Astrocyte (in vitro differentiated cells and primary cell): Measurements from ENCODE around the gene CDKN2AIP. TPM values are rescaled to one million over a fixed set of nuclear protein-coding genes. Genes with fewer than 3 reads are reported as not detected.

ENCODE experiments used
- DNase-seq: peaks from one replicate; pipeline ENCODE4 v3.0.0-alpha.2; 2010; ENCODE audit warnings: low read depth
- FAIRE-seq: peaks from 2 replicates; lab custom pipeline; 2011; peaks lifted over from hg19 to GRCh38; lab: Jason Lieb, UNC
- H2AFZ ChIP-seq: 2 replicates; pipeline ENCODE4 v1.6.0; 2012; ENCODE audit warnings: low read depth, low read length, inconsistent platforms
- H3K27ac ChIP-seq: 2 replicates; pipeline ENCODE4 v1.5.1; 2011; ENCODE audit warnings: low read depth, low read length, inconsistent platforms
- H3K27me3 ChIP-seq: 2 replicates; pipeline ENCODE4 v1.6.0; 2011; ENCODE audit warnings: low read length, inconsistent platforms; ENCODE audit not compliant: insufficient read depth
- H3K36me3 ChIP-seq: 2 replicates; pipeline ENCODE4 v1.5.1; 2011; ENCODE audit warnings: low read length, inconsistent platforms; ENCODE audit not compliant: insufficient read depth
- H3K4me1 ChIP-seq: 2 replicates; pipeline ENCODE4 v1.5.1; 2011; ENCODE audit warnings: low read length, inconsistent platforms; ENCODE audit not compliant: insufficient read depth
- H3K4me2 ChIP-seq: 2 replicates; pipeline ENCODE4 v1.6.0; 2012; ENCODE audit warnings: low read length, inconsistent platforms
- H3K4me3 ChIP-seq: 2 replicates; pipeline ENCODE4 v1.5.1; 2011; ENCODE audit warnings: low read depth, mild to moderate bottlenecking, low read length, inconsistent platforms; ENCODE audit not compliant: insufficient read depth
- H3K79me2 ChIP-seq: 2 replicates; pipeline ENCODE4 v1.6.0; 2012; ENCODE audit warnings: mild to moderate bottlenecking, low read length, inconsistent platforms; ENCODE audit not compliant: insufficient read depth
- H3K9ac ChIP-seq: 2 replicates; pipeline ENCODE4 v1.6.0; 2012; ENCODE audit warnings: mild to moderate bottlenecking, low read length, inconsistent platforms
- H3K9me3 ChIP-seq: 2 replicates; pipeline ENCODE4 v1.5.1; 2012; ENCODE audit warnings: low read depth, mild to moderate bottlenecking, low read length, inconsistent platforms; ENCODE audit not compliant: insufficient read depth
- H4K20me1 ChIP-seq: 2 replicates; pipeline ENCODE4 v1.6.0; 2012; ENCODE audit warnings: low read length, inconsistent platforms; ENCODE audit not compliant: insufficient read depth
- H3K27ac Mint-ChIP-seq: one replicate; pipeline ENCODE4 v1.8.0; 2021; ENCODE audit warnings: mild to moderate bottlenecking, mixed read lengths; ENCODE audit not compliant: unreplicated experiment
- H3K27me3 Mint-ChIP-seq: one replicate; pipeline ENCODE4 v1.8.0; 2021; ENCODE audit warnings: low read depth, mixed read lengths; ENCODE audit not compliant: unreplicated experiment
- H3K36me3 Mint-ChIP-seq: one replicate; pipeline ENCODE4 v1.8.0; 2021; ENCODE audit warnings: low read depth, mixed read lengths; ENCODE audit not compliant: unreplicated experiment
- H3K4me1 Mint-ChIP-seq: one replicate; pipeline ENCODE4 v1.8.0; 2021; ENCODE audit warnings: low read depth, mixed read lengths; ENCODE audit not compliant: unreplicated experiment
- H3K4me3 Mint-ChIP-seq: one replicate; pipeline ENCODE4 v1.8.0; 2021; ENCODE audit warnings: mild to moderate bottlenecking, moderate library complexity, mixed read lengths; ENCODE audit not compliant: unreplicated experiment
- H3K9me3 Mint-ChIP-seq: one replicate; pipeline ENCODE4 v1.8.0; 2021; ENCODE audit warnings: mild to moderate bottlenecking, mixed read lengths; ENCODE audit not compliant: unreplicated experiment
- EZH2 ChIP-seq: IDR thresholded peaks from 2 replicates; pipeline ENCODE4 v1.6.1; 2012; ENCODE audit warnings: mild to moderate bottlenecking, low read length, inconsistent platforms; ENCODE audit not compliant: insufficient read depth
- total RNA-seq: library from RNA; stranded (reverse); gene quantifications from 2 replicates; pipeline ENCODE4 v1.2.1, GENCODE V29; 2021
- TF ChIP-seq, protein P1 (sequence below): IDR thresholded peaks from 2 replicates; pipeline ENCODE4 v1.5.1; 2011; ENCODE audit warnings: low read depth, mild to moderate bottlenecking, inconsistent platforms, low read length, moderate library complexity; ENCODE audit not compliant: insufficient read depth

The CDKN2AIP gene
- total RNA-seq, 1 donor from 2014 or later = 11.6 TPM

- DNase-seq = no peak
- no peak for TF ChIP-seq EZH2
- TF ChIP-seq, protein P1, sequence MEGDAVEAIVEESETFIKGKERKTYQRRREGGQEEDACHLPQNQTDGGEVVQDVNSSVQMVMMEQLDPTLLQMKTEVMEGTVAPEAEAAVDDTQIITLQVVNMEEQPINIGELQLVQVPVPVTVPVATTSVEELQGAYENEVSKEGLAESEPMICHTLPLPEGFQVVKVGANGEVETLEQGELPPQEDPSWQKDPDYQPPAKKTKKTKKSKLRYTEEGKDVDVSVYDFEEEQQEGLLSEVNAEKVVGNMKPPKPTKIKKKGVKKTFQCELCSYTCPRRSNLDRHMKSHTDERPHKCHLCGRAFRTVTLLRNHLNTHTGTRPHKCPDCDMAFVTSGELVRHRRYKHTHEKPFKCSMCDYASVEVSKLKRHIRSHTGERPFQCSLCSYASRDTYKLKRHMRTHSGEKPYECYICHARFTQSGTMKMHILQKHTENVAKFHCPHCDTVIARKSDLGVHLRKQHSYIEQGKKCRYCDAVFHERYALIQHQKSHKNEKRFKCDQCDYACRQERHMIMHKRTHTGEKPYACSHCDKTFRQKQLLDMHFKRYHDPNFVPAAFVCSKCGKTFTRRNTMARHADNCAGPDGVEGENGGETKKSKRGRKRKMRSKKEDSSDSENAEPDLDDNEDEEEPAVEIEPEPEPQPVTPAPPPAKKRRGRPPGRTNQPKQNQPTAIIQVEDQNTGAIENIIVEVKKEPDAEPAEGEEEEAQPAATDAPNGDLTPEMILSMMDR = no peak
- H4K20me1 ChIP-seq = peaks cover 13% of the 10 kb centered on the region
- H3K9ac ChIP-seq = no peak overlapping the region
- H3K79me2 ChIP-seq = peaks cover 17% of the 10 kb centered on the region
- no peak overlapping the region for H3K27ac Mint-ChIP-seq
- H3K27ac ChIP-seq = no peak overlapping the region
- peaks cover 9% of the 10 kb centered on the region for H3K4me1 ChIP-seq
- H3K27me3 ChIP-seq = no peaks in the 10 kb centered on the region
- H3K9me3 Mint-ChIP-seq = no peaks in the 10 kb centered on the region
- no peak overlapping the region for H3K4me3 Mint-ChIP-seq
- peaks cover 5% of the 10 kb centered on the region for H3K9me3 ChIP-seq
- H3K4me1 Mint-ChIP-seq = peaks cover 13% of the 10 kb centered on the region
- no peaks in the 10 kb centered on the region for H3K27me3 Mint-ChIP-seq
- H3K4me3 ChIP-seq = no peak overlapping the region
- FAIRE-seq = no peak
- peaks cover 3% of the 10 kb centered on the region for H3K36me3 Mint-ChIP-seq
- peaks cover 3% of the 10 kb centered on the region for H3K36me3 ChIP-seq
- H3K4me2 ChIP-seq = no peak overlapping the region
- H2AFZ ChIP-seq = no peak overlapping the region
Observed at GRCh38 chr4:183441276-183441675, 3.2 kb upstream of the CDKN2AIP start.

- peaks cover 16% of the 10 kb centered on the region for H3K4me1 Mint-ChIP-seq
- H2AFZ ChIP-seq = peak overlapping the region; percentile 97
- H3K79me2 ChIP-seq = peaks cover 36% of the 10 kb centered on the region
- TF ChIP-seq, protein P1 = no peak
- TF ChIP-seq EZH2 = no peak
- H3K4me3 Mint-ChIP-seq = peak overlapping the region; percentile 92
- no peaks in the 10 kb centered on the region for H3K9me3 ChIP-seq
- peaks cover 21% of the 10 kb centered on the region for H3K4me1 ChIP-seq
- H3K4me2 ChIP-seq = peak overlapping the region; percentile 98
- no peaks in the 10 kb centered on the region for H3K27me3 ChIP-seq
- peaks cover 9% of the 10 kb centered on the region for H3K36me3 Mint-ChIP-seq
- H3K27ac Mint-ChIP-seq = peak overlapping the region; percentile 85
- H3K27ac ChIP-seq = peak overlapping the region; percentile 96
- no peaks in the 10 kb centered on the region for H3K27me3 Mint-ChIP-seq
- no peaks in the 10 kb centered on the region for H3K9me3 Mint-ChIP-seq
- peak overlapping the region; percentile 85 for H3K4me3 ChIP-seq
- peak overlapping the region; percentile 96 for H3K9ac ChIP-seq
- peak; percentile 55 for DNase-seq
- H4K20me1 ChIP-seq = peaks cover 28% of the 10 kb centered on the region
- peaks cover 18% of the 10 kb centered on the region for H3K36me3 ChIP-seq
- no peak for FAIRE-seq
Observed at GRCh38 chr4:183443655-183444213, 702 bp upstream of the CDKN2AIP start.

GRCh38 chr4:183445097-183445428 lies 627 bp downstream of the CDKN2AIP start:
- Histone ChIP-seq H3K4me3 (peak overlapping the region; percentile 85), H2AFZ (peak overlapping the region; percentile 67), H3K4me1 (peaks cover 30% of the 10 kb centered on the region), H3K79me2 (peaks cover 36% of the 10 kb centered on the region), H3K9ac (peak overlapping the region; percentile 96), H4K20me1 (peaks cover 28% of the 10 kb centered on the region), H3K9me3 (no peaks in the 10 kb centered on the region), H3K27me3 (no peaks in the 10 kb centered on the region), H3K4me2 (peak overlapping the region; percentile 98), H3K27ac (peak overlapping the region; percentile 96), H3K36me3 (peaks cover 18% of the 10 kb centered on the region)
- Mint-ChIP-seq H3K36me3 (peaks cover 9% of the 10 kb centered on the region), H3K4me1 (peaks cover 19% of the 10 kb centered on the region), H3K9me3 (no peaks in the 10 kb centered on the region), H3K27ac (peak overlapping the region; percentile 83), H3K4me3 (peak overlapping the region; percentile 96), H3K27me3 (no peaks in the 10 kb centered on the region)
- TF ChIP-seq, protein P1 = no peak
- no peak for TF ChIP-seq EZH2
- FAIRE-seq (no peak), DNase-seq (no peak)
